NCI-H526 (cell line): ENCODE measurements around the gene WDTC1.
"Not testable (repeated sequence)": the region's sequence is repeated elsewhere in the genome, so short reads cannot be mapped to it uniquely, and the experiment has no call there.

ENCODE experiments used
- DNase-seq, 2 experiments: peaks; one replicate each; lab custom pipeline; 2025; lab: John Stamatoyannopoulos, UW

Gene WDTC1

DNA sequence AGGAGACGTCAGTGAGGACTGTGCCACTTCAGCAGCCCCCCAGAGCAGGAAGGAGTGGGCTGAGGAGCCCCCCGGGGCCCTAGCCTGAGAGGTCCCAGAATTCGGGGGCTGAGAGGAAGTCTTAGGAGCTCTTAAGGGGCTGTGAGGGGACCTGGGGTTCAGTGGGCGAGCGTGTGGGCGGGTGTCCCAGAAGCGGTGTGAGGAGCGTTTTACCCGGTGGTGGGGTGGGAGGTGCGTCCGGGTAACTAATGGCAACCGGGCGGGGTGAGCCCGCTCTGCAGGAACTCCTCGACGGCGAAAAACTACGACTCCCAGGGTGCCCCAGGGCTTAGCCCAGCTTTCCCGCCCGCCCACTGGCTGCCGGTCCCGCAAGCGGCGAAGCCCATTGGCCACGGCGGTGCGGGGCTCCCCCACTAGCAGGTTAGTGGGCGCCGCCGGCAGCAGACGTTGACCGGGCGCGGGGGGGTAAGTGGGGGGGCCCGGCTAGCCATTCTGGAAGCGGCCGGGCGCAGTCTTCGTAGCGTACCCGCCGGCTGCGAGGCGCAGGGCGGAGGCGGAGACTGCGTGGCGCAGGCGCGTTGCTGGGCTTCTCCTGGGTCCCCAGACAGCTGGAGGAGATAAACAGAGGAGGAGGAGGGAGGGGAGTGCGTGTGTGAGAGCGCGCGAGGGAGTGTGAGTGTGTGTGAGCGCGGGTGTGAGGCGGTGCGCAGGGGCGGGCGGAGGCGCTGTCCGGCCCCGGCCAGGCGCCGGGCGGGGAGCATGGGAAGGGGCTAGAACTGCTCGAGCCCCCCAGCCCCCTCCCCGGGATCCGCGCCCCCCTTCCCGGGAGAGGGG, at the start of gene WDTC1:
WDTC1 (plus strand) TSS at position 584 of the 834 bp plus-strand sequence. CDS start 26,423 bp downstream, outside the sequence.
- DNase-seq: peak; percentile 96 to 98

- DNase-seq: not testable (repeated sequence)
These were observed 49.8 kb upstream of the WDTC1 start for GRCh38 chr1:27184665-27185064.

- no peak for DNase-seq
These were observed 42.3 kb upstream of the WDTC1 start for GRCh38 chr1:27192039-27192529.

DNA sequence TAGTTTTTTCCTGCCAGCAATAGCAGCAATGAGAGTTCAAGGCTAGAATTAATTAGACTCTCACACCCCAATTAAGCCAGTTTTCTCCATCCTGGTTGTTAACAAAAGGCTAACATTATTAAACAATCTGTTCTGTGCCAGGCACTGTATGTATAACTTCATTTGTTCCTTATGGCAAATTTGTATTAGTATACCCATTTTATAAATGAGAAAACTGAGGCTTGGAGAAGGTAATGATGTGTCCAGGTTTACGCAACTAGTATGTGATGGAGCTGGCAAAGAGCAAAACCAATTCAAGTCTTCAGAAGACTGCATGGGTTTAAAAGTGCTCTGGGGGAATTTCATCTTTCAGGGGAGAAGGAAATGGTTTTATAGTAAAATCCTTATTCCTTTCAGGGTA, 41.2 kb upstream of the WDTC1 start:
- DNase-seq: no peak

DNA sequence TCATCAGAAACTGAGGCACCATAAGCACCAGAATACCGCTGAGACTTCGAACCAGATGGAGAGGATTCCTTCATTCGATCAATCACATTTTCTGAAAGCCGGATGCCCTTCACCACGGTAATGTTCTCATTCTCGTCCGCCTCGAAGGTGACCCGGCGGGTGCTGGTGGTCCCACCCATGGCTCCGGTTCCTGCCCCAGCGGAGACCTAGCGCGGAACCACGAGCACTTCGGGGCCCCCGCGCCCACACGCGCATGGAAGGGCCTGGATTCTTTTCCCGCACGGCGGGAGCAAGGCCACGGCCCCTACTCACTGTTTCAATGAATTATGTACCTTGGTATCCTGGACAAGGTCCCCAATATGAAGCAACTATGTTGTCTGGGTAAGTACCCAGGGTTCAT, 33.1 kb upstream of the WDTC1 start:
- DNase-seq: no peak

- DNase-seq: no peak
These were observed 30.5 kb upstream of the WDTC1 start for GRCh38 chr1:27203946-27204345.

DNA sequence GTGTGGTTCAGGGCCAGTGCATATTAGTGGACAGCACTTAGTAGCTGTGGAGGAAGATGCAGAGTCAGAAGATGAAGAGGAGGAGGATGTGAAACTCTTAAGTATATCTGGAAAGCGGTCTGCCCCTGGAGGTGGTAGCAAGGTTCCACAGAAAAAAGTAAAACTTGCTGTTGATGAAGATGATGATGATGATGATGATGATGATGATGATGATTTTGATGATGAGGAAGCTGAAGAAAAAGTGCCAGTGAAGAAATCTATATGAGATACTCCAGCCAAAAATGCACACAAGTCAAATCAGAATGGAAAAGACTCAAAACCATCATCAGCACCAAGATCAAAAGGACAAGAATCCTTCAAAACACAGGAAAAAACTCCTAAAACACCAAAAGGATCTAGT, 27.2 kb upstream of the WDTC1 start:
- DNase-seq: not testable (repeated sequence)

DNA sequence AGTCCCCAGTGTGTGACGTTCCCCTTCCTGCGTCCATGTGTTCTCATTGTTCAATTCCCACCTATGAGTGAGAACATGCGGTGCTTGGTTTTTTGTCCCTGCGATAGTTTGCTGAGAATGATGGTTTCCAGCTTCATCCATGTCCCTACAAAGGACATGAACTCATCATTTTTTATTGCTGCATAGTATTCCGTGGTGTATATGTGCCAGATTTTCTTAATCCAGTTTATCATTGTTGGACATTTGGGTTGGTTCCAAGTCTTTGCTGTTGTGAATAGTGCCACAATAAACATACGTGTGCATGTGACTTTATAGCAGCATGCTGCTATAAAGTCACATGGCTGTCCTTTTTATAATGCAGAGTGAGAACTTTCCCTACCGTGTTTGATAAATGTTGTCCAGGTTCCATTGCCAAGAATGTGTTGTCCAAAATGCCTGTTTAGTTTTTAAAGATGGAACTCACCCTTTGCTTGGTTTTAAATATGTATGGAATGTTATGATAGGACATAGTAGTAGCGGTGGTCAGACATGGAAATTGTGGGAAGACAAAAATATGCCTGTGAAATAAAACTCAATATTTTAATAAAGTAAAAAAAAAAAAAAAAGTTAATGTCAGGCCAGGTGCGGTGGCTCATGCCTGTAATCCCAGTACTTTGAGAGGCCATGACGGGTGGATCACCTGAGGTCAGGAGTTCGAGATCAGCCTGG, 26.1 kb upstream of the WDTC1 start:
- not testable (repeated sequence) for DNase-seq

GRCh38 chr1:27216466-27216865, 18.0 kb upstream of the WDTC1 start:
- no peak for DNase-seq

- no peak for DNase-seq
These were observed 17.0 kb upstream of the WDTC1 start for GRCh38 chr1:27217401-27217800.

DNA sequence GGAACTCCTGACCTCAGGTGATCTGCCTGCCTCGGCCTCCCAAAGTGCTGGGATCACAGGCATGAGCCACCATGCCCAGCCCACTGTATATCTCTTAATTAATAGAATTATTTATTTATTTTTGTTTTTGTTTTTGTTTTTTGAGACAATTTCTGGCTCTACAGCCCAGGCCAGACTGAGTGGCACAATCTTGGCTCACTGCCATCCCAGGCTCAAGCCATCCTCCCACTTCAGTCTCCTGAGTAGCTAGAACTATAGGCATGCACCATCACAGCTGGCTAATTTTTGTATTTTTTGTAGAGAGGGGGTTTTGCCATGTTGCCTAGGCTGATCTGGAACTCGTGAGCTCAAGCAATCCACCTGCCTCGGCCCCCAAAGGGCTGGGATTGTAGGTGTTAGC, 15.7 kb upstream of the WDTC1 start:
- no peak for DNase-seq

- DNase-seq: no peak
These were observed 14.3 kb upstream of the WDTC1 start for GRCh38 chr1:27220096-27220495.

- DNase-seq: not testable (repeated sequence)
These were observed 13.5 kb upstream of the WDTC1 start for GRCh38 chr1:27220702-27221497.

- no peak for DNase-seq
These were observed 8.8 kb upstream of the WDTC1 start for GRCh38 chr1:27225621-27226020.

GRCh38 chr1:27227765-27228164, 6.7 kb upstream of the WDTC1 start:
- DNase-seq: no peak

GRCh38 chr1:27233667-27234048, 774 bp upstream of the WDTC1 start:
- no peak for DNase-seq

GRCh38 chr1:27235827-27236226, 1.4 kb downstream of the WDTC1 start:
- DNase-seq: no peak

- no peak for DNase-seq
These were observed 2.7 kb downstream of the WDTC1 start for GRCh38 chr1:27237112-27237511.

DNA sequence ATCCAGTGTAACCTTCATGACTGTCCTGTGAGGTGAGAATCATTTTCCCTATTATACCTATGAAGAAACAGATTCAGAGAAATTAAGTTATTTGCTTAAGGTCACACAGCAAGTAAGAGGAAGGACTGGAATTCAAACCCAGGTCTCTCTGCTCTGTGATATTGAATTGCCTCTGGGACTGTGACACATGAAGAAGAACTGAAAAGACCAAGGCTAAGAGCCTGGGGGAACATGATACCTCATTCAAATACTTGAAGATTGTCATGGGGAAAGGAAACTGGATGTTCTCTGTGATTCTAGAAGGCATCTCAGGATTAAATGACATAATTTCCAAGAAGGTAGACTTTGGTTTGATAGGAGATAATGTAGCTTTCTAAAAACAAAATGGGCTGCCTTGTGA, 3.6 kb downstream of the WDTC1 start:
- DNase-seq: no peak

- no peak for DNase-seq
These were observed 7.2 kb downstream of the WDTC1 start for GRCh38 chr1:27241677-27242076.

- not testable (repeated sequence) for DNase-seq
These were observed 9.2 kb downstream of the WDTC1 start for GRCh38 chr1:27243665-27244064.

DNA sequence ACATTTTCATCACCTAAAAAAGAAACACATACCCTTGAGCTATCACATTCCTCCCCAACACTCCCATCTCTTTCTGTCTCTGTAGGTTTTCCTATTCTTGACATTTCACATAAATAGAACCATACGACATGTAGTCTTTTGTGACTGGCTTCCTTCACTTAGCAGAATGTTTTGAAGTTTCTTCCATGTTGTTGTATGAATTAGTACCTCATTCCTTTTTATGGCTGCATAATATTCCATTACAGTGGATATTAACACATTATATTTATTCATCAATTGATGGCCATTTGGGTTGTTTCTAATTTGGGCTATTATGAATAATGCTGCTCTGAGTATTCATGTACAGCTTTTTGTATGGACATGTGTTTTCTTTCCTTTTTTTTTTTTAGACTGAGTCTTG, 11.8 kb downstream of the WDTC1 start:
- no peak for DNase-seq
